Suprapubic skin (tissue), 4 donors: ENCODE results near the gene HHLA2.

ENCODE experiments used
- POLR2A ChIP-seq, 2 donors: fragments of 450-650 bp; IDR thresholded peaks; one replicate each; pipeline ENCODE4 v1.6.1; 2017; ENCODE audit warnings: antibody characterized with exemption in 2 of 2, mild to moderate bottlenecking in 2 of 2, moderate library complexity in 2 of 2
- POLR2AphosphoS5 ChIP-seq, 3 donors: sonication (generic); formaldehyde crosslinking; IDR thresholded peaks; one replicate each; pipeline ENCODE4 v1.6.1; 2017; ENCODE audit warnings: antibody characterized with exemption in 3 of 3

- TF ChIP-seq POLR2AphosphoS5 (IDR thresholded peaks at IDR 0.05) (no peak), POLR2A (IDR thresholded peaks at IDR 0.05) (no peak)
Observed at GRCh38 chr3:108250626-108251025, 45.7 kb upstream of the HHLA2 start.
